OCI-M1 (cell line): ENCODE results near the gene RBPMS2.

ENCODE experiments used
- DNase-seq: peaks from one replicate; lab custom pipeline; 2025; lab: John Stamatoyannopoulos, UW

RBPMS2 gene

GRCh38 chr15:64782751-64783150 lies 7.4 kb upstream of the RBPMS2 start:
- no peak for DNase-seq

- DNase-seq = no peak
Measured at GRCh38 chr15:64781299-64781698, 5.9 kb upstream of the RBPMS2 start.

GRCh38 chr15:64780600-64781156 lies 5.3 kb upstream of the RBPMS2 start:
- no peak for DNase-seq

GRCh38 chr15:64779630-64780029 lies 4.2 kb upstream of the RBPMS2 start:
- DNase-seq = no peak

GRCh38 chr15:64779024-64779423 lies 3.6 kb upstream of the RBPMS2 start:
- no peak for DNase-seq

GRCh38 chr15:64776402-64776786 lies 1.0 kb upstream of the RBPMS2 start:
- DNase-seq = no peak

GRCh38 chr15:64774629-64775493 lies 528 bp downstream of the RBPMS2 start:
- DNase-seq = no peak

- DNase-seq = no peak
Measured at GRCh38 chr15:64774037-64774628, 1.3 kb downstream of the RBPMS2 start.

- DNase-seq = no peak
Measured at GRCh38 chr15:64773606-64774005, 1.8 kb downstream of the RBPMS2 start.

- no peak for DNase-seq
Measured at GRCh38 chr15:64772964-64773363, 2.4 kb downstream of the RBPMS2 start.

- no peak for DNase-seq
Measured at GRCh38 chr15:64772488-64772887, 2.9 kb downstream of the RBPMS2 start.

GRCh38 chr15:64770626-64771025 lies 4.8 kb downstream of the RBPMS2 start:
- DNase-seq = no peak

GRCh38 chr15:64767203-64767602 lies 8.2 kb downstream of the RBPMS2 start:
- DNase-seq = no peak

- DNase-seq = no peak
Measured at GRCh38 chr15:64766058-64766457, 9.3 kb downstream of the RBPMS2 start.

- no peak for DNase-seq
Measured at GRCh38 chr15:64763874-64764273, 11.5 kb downstream of the RBPMS2 start.

GRCh38 chr15:64763462-64763861 lies 11.9 kb downstream of the RBPMS2 start:
- no peak for DNase-seq

- no peak for DNase-seq
Measured at GRCh38 chr15:64763021-64763420, 12.4 kb downstream of the RBPMS2 start.

GRCh38 chr15:64762546-64762945 lies 12.8 kb downstream of the RBPMS2 start:
- no peak for DNase-seq

GRCh38 chr15:64761156-64761555 lies 14.2 kb downstream of the RBPMS2 start:
- DNase-seq = no peak

GRCh38 chr15:64760056-64760455 lies 15.3 kb downstream of the RBPMS2 start:
- no peak for DNase-seq

GRCh38 chr15:64755427-64755940 lies 19.9 kb downstream of the RBPMS2 start:
- no peak for DNase-seq

GRCh38 chr15:64754663-64755426 lies 20.5 kb downstream of the RBPMS2 start:
- DNase-seq = no peak
